ENCODE measurements around the gene WWOX.

The WWOX gene

GRCh38 chr16:78629173-78629572, 529.7 kb downstream of the WWOX start:
- no peak for DNase-seq

- no peak for DNase-seq
These were observed 530.6 kb downstream of the WWOX start for GRCh38 chr16:78630102-78630501.

- DNase-seq: no peak
These were observed 534.1 kb downstream of the WWOX start for GRCh38 chr16:78633551-78633950.

GRCh38 chr16:78635807-78636206, 536.4 kb downstream of the WWOX start:
- DNase-seq: no peak

DNA sequence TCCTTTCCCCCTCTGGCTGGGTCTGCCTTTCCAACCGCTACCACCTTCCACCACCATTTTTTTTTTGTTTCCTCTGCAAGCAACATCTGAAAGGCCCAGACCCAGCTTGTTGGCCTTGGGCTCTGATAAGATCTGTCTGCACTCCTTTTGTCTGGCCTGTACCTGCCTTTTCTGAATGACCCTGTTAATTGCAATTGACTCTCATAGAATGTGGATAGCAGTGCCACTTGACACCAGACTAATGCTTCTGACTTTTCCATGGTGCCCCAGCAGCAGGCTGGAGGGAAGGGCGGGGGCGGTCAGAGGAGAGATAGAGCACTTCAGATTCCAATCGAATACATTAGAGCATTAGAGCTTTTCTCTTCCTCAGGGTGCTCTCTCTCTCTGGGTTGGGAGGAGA, 538.9 kb downstream of the WWOX start:
- DNase-seq: no peak

DNA sequence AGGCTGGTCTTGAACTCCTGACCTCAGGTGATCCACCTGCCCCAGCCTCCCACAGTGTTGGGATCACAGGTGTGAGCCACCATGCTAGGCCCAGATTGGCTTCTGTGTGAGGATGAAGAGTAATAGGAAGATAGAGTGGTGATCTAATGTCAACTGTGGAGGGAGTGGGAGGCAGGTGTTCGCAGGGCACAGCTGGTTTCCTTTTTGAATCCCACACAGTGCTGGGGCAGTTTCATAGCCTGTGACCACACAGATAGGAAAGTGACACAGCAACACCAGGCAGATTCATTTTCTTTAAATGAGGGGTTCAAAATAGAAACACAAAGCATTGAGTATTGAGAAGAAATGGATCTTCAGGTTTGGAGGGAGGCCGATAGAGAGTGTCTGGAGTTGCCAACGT, 540.3 kb downstream of the WWOX start:
- DNase-seq: no peak

DNA sequence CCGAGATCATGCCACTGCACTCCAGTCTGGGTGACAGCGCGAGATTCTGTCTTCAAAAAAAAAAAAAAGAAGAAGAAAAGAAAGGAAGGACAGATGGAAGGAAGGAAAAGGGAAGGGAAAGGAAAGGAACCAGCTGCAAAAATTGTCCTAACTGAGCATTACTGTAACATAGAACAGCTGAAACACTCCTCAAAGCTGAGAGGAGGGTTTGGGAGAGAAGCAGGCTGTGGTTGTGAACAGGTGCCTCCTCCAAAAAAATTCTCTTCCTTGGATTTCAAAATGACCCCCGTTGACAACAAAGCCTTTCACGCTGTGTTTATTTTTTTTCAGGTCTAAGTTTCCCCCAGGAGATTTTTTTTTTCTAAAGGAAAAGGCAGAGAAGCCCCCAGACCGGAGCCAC, 541.4 kb downstream of the WWOX start:
- DNase-seq: no peak

- no peak for DNase-seq
These were observed 542.0 kb downstream of the WWOX start for GRCh38 chr16:78641433-78641832.

- no peak for DNase-seq
These were observed 543.3 kb downstream of the WWOX start for GRCh38 chr16:78642621-78643285.

DNA sequence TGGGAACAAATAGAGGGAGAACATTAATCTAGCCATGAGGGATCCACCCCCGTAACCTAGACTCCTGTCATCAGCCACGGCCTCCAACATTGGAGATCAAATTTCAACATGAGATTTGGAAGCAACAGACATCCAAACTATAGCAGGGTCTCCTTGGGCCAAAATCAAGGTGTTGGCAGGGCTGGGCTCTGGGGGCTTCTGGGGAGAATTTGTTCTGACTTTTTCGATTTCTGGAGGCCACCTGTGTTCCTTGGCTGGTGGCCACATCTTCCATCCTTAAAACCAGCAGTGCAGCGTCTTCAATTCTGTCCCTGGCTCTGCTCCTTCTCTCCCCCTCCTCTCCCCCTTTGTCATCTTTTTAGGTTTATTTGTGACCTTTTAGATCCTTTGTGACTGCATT, 546.2 kb downstream of the WWOX start:
- DNase-seq: no peak

DNA sequence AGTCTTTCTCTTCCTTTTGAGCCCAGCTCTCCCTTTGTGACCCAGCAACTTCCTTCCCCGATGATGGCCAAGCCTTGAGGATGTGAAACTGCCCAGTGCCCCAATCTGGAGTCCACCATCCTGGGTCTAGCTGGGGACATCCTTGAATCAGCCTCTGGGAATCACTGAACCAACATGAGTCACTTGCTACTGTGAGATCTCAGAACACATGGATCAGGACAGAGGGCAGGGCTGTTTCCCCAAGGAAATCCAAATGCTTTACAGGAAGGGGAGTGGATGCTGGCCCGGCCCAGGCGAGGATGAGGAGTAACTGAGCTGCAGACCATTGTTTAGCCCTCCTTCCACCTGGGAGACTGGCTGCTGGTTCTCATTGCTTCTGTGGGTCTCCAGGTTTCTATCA, 547.6 kb downstream of the WWOX start:
- no peak for DNase-seq

- DNase-seq: no peak
These were observed 548.0 kb downstream of the WWOX start for GRCh38 chr16:78647491-78647890.

DNA sequence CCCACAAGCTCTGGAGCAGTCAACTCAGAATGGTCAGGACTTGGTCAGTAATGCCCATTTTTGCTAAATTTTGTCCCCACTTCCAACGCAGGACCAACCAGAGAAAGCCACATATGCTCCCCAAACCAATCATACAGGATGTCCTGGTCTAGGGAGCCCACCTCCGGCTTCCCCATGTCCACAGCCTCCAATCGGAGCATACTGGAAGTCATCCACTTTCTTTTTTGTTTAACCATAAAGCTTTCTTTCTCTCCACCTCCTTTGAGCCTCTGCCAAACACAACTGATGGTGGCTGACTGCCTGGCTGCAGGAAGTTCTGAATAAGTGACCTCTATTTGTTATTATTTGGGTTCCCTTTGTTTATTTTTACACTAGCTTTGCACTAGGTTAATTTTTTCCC, 549.1 kb downstream of the WWOX start:
- DNase-seq: no peak

- no peak for DNase-seq
These were observed 551.1 kb downstream of the WWOX start for GRCh38 chr16:78650339-78651074.

- no peak for DNase-seq
These were observed 555.5 kb downstream of the WWOX start for GRCh38 chr16:78654929-78655328.

GRCh38 chr16:78655331-78656113, 556.1 kb downstream of the WWOX start:
- no peak for DNase-seq

GRCh38 chr16:78656887-78657286, 557.4 kb downstream of the WWOX start:
- no peak for DNase-seq

GRCh38 chr16:78659216-78659615, 559.8 kb downstream of the WWOX start:
- no peak for DNase-seq

DNA sequence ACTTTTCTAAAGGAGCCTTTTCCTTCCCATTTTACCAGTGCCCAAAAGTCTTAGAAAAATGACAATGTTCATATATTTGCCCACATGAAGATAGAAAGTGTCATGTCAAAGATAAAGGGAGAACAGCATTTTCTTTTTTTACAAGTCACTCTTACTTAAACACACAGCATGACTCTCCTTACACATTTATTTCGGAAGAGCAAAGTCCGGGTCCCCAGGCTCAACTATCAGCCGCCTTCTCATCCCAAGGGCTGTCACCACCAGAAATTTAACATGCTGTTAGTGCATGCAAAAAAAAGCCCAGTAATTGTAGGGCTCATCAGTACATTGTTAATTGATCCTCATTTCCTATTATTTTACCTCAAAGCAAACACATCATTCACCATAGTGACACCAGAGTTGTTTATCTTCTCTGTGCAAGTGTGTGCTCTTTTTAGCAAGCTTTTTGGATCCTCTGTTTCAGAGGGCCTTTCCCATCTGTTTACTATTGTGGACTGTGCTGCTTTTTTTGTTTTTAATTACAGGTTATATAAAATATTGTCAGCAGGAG, 560.3 kb downstream of the WWOX start:
- no peak for DNase-seq

- no peak for DNase-seq
These were observed 561.3 kb downstream of the WWOX start for GRCh38 chr16:78660795-78661194.

GRCh38 chr16:78663690-78664089, 564.2 kb downstream of the WWOX start:
- no peak for DNase-seq

GRCh38 chr16:78664811-78665772, 565.6 kb downstream of the WWOX start:
- no peak for DNase-seq
